Stimulated activated naive CD8-positive, alpha-beta T cell treated with anti-CD3 and anti-CD28 coated beads, Interleukin-15, Interleukin-2, amounts not matched to agents 100 U/mL and 50 U/mL, for 24 hours (primary cell): ENCODE data around the gene KIF24.
"Not testable (repeated sequence)": the region's sequence is repeated elsewhere in the genome, so short reads cannot be mapped to it uniquely, and the experiment has no call there.

Experiments
- ATAC-seq: fragments of 150-1000 bp; cut with Tn5 transposase; one replicate; pipeline ENCODE4 v1.10.0; 2021
- DNase-seq: peaks from one replicate; pipeline ENCODE4 v3.0.0; 2021

The KIF24 gene

DNA sequence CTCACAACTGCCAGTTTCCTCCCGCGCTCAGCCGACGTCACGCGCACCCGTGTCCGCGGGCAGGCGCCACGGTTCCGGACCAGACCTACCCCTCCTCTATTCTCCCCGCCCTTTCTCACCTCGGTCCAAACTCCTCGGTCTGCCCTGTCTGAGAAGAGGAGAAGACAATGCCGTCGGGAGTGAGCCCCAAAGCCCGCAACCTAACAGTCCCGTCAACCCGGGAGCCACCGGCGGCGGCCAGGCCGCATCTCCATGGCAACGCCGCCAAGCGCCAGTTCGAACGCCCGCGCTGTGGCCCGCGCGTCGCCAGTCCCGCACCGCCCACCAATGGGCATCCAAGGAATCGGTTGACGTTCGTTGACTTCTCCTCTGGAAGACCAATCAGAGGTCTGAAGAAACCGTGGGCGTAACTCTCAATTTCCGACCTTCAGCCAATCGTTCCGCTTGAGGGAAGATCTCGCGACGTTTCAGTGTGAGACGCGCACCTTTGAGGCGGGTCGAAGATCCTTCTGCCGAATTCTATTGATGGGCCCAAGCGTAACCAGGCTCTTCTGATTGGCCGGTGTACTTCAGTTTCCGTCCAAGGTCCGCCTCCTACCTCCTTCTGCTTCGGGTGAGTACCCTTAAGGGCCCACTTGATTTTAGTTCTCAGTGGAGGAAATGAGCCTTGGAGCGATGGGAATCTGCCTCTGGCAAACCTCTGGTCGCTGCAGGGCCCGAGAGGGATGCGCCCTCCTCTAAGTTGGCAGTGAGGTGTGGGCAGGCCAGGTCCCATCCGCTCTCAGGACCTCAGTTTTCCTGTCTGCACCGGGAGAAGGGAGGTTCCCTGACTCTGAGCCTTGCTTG lies at the start of gene KIF24, which contains the start of gene NUDT2:
Gene KIF24, minus strand, starts transcription at position 282 of the 846 bp plus-strand sequence. CDS start 17,922 bp downstream, outside the sequence.
Gene NUDT2, plus strand, starts transcription at position 583 of the 846 bp plus-strand sequence. CDS start 9,471 bp downstream, outside the sequence.
- ATAC-seq (peak; percentile 96), DNase-seq (peak; percentile 95)

DNA sequence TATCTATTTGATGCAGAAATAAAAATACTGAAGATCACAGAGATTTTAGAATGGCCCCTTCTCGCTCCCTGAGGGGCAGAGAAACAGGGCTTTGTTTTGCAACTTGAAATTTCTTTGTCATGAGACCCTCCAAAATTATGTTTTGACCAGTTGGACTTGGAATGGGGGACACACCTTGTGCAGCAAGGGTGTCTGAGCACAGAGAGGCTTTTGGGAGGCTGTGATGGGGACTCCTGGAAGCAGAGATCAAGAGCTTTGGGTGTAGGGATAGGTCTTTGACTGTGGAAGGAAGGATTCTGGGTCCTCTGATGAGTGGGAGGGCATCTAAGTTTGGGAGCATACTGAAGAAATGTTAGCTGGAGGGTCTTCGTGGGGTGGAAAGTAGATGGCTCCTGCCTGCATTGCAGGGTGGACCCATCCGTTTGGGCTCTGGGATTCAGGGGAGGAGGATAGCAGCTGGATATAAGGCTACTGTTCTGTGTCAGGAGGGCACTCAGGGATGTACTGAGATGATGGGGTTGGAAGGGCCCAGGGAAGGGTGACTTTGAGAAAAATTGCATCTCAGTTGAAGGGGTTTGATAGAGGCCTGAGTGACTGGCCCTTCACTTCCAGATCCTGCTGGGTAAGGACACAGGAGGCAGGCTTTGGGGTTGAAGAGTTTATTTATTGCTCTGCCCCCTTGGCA lies 49.5 kb upstream of the KIF24 start:
- ATAC-seq = no peak
- no peak for DNase-seq

DNA sequence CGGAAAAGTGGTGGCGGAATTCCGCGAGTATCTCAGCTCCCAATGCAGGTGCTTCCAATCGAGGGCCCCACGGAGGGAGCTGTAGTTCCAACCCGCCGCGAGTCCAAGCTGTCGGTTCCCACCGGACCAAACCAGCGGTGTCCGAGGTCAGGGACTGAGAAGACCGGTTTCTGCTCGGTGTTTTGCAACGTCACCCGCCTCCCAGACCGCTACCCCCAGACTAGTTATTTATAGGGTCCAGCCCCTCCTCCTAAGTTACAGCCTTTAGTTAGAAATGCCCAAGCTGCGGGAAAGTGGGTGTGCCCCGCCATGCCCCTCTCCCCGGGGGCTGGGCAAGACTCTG lies 48.3 kb upstream of the KIF24 start:
- DNase-seq = no peak
- no peak for ATAC-seq

DNA sequence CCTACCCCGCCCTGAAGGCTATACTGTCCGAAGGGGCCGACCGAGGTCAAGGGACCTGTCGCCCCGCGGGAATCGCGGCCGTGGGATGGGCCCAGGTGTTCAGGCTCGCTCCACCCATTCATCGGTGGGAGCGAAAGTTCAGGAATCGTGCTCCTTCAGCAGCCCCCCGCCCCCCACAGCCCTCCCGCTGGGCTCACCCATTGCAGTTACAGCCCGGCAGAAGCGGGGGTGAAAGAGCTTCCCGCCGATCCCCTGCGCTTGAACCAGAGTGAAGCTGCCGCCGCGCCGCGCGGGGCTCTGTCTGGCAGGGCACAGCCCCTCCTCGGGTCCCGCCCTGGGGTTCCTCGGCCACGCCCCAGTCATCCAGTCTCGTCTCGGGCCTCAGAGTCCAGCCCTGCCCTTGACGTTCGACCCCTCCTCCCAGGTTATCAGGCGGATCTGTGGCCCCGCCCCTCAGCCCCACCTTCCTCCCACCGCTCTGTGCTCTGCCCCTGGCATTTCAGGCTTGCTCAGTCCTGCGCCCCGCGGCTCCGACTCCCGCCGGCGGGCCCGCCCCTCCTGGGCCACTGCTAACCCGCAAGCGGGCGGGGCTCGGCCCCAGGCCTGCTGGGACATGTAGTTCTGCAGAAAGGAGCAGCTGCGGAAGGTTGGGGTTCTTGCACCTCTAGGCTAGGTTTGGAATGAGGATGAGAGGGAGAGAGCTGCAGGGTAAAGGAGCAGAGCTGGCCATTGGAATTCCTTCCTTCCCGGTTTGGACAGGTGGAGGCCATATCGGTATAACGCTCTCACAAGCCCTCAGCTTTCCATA lies 47.7 kb upstream of the KIF24 start, which contains the start of gene MYORG:
Gene MYORG, minus strand, starts transcription at position 303 of the 808 bp plus-strand sequence. CDS start 3,955 bp downstream, outside the sequence.
- DNase-seq (peak; percentile 97), ATAC-seq (peak; percentile 91)

DNA sequence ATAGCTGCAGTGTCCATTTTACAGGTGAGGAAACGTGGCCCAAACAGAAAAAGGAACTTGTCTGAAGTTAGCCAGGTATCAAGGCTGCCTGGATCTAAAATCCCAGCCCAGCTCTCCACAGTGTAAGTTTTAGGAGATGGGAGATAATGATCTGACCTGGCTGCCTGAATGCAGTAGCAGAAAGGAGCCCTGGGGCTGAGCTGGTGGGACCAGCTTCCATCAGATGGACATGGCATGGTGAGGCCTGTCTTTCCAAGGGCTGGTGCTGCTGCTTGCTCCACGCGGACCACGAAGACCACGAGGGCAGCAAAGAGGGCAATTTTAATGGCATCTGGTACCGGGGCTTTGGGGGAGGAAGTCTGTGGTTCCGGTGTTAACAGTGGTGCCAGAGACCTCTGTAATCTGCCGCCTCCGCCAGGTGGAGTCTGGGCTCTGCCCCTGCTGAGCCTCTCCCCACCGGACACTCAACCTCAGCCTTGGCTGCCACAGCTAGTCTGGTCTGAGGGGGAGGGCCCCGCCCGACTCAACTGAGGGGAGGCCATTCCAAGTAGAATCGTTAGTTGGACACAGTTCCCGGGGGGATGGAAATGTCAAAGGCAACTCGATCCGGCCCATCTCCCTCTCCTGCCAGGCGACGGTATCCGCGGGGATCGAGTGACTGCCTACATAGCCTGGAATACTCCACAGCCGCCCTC lies 47.0 kb upstream of the KIF24 start:
- DNase-seq (peak; percentile 61), ATAC-seq (no peak)

DNA sequence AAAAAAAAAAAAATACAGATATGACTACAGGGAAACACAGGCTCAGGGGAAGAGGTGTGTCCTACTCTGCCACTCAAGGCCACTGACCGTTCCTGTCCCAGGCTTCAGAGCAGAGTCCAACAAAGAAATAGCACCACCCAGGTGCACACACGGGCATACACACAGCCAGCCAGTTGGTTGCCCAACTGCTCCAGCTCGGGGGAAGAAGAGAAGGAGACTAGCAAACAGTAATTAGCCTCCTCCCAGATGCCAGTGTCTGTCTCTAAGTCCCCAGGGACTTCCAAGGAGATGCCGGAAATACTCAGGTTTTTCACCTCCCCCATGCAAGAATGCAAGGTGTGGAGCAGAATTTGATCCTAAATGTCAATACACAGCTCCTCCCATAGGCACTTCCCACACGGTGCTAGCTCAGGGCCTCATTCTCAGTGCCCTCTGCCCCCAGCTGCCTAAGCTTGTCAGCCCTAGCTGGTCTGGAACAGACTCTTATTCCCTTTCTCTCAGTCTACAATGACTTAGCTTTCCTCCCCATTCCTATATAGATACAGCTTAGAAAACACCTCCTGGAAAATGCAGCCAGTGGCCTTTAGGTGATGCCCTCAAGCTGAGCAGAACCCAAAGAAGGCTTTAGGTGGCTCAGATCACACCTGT lies 46.0 kb upstream of the KIF24 start:
- no peak for ATAC-seq

DNA sequence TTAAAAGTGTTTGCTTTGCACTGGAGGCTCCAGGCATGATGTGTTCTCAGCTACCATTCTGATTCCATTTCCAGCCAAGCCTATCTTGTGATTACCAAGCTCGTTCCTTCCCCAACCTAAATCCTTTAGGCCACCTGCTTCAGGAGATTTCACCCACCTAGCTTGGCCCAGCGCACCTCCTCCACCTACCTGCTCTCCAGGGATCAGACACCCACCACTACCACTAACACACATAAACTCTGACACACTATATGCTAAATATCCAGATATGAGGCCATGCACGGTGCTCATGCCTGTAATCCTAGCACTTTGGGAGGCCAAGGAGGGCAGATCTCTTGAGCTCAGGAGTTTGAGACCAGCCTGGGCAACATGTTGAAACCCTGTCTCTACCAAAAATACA lies 45.3 kb upstream of the KIF24 start:
- ATAC-seq = no peak

More for the DNA sequence above, 46.0 kb upstream of the KIF24 start:
- no peak for DNase-seq

GRCh38 chr9:34373749-34374148 lies 44.7 kb upstream of the KIF24 start:
- ATAC-seq = no peak
- DNase-seq = no peak

More for the DNA sequence above, 45.3 kb upstream of the KIF24 start:
- no peak for DNase-seq

DNA sequence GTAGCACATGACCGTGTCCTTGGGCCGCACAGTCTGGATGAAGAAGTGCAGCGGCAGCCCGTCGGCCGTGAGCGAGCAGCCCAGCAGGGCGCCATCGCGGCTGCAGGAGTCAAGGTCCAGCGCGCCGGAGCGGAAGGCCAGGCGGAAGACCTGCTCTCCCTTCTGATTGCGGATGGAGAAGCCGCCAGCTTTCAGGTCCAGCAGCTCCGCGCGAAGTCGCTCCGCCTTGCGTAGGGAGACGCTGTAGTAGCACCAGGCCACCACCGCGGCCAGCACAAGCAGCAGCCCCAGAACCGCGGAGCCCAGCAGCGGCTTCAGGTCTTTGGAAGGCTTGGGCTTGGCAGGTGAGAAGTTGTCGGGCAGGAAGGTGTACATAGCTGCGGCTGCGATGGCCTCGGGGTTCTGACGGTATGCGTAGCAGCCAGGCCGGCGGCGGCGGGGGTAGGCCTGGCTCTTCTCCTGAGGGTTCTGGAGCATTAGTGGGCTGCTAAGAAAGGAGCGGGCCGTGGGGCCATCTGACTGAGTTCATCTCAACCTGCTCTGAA lies 43.5 kb upstream of the KIF24 start:
- ATAC-seq = no peak
- DNase-seq = no peak

GRCh38 chr9:34371886-34372466 lies 42.9 kb upstream of the KIF24 start:
- ATAC-seq = no peak

DNA sequence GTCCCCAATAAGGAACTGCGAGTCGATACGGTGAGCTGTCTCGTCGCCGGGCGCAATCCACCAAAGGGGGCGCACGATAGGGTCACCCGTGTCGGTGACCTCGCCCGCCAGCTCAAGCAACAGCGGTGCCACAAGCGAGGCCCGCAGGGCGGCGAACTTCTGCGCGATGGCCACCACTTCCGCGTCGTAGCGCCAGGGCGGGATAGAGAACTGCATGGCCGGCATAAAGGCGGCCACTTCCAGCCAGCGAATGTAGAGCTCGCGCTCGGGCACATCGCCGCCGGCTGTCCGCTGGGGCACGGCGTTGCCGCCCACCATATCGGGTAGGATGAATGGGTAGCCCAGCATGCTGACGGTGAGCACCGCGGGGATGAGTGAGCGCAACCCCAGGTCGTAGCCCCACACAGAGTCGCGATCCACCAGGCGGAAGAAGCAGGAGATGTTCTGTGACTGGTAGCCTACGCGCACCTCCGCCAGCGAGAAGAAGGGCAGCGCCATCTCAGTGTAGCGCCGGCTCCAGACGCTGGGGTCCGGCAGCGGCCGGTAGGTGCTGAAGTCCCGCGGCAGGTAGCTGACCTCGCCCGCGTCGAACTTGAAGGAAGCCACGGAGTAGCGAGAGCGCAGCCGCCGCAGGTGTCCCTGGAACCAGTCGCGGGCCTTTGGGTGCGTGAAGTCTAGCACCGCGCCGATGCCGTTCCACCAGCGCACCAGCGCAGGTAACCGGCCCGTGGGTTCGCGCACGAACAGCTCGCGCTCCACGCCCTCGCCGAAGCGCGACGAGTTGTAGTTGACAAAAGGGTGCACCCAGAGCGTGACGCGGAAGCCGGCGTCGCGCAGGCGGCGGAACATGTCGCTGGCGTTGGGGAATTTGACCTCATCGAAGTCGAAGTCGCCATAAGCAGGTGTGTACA lies 42.2 kb upstream of the KIF24 start:
- DNase-seq = no peak
- no peak for ATAC-seq

More at GRCh38 chr9:34371886-34372466, 42.9 kb upstream of the KIF24 start:
- DNase-seq = no peak

DNA sequence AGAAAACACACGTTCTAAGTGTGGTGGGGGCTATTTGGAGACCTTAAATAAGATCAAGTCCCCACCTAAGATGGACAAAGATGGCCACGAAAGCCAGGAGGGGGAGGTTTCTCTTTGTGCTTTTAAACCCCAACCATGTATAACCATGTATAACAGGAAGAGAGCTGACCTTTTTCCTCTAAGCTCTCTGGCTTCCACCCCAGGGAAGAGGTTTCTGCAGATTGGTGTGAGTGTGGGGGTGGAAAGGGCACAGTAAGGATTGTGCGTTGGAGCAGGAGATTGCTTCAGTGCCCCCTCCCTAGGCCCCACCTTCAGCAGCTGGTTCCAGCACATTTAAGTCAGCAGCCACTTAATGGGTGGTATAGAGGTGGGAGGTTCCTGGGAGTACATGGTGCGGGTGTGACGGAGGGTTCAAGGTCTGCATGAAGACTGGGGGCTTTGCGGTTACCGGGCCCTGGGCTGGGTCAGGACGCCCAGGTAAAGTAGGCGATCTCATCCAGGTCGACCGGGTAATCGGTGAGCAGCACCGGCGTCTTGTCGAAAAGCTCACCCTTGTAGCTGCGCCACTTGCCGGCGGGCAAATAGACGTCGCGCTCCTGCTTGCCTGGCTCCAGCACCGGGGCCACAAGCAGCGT lies 41.4 kb upstream of the KIF24 start:
- ATAC-seq (no peak), DNase-seq (no peak)

- no peak for DNase-seq
- ATAC-seq = no peak
Measured at GRCh38 chr9:34369636-34370035, 40.6 kb upstream of the KIF24 start.

DNA sequence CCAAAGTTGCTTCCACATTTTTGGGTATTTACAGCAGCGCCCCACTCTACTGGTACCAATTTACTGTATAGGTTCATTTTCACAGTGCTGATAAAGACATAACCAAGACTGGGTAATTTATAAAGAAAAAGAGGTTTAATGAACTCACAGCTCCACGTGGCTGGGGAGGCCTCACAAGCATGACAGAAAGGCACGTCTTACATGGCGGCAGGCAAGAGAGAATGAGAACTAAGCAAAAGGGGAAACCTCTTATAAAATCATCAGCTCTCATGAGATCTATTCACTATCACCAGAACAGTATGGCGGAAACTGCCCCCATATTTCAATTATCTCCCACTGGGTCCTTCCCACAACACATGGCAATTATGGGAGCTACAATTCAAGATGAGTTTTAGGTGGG lies 39.7 kb upstream of the KIF24 start:
- ATAC-seq, DNase-seq: not testable (repeated sequence)

GRCh38 chr9:34367751-34368410 lies 38.8 kb upstream of the KIF24 start:
- ATAC-seq = not testable (repeated sequence)

DNA sequence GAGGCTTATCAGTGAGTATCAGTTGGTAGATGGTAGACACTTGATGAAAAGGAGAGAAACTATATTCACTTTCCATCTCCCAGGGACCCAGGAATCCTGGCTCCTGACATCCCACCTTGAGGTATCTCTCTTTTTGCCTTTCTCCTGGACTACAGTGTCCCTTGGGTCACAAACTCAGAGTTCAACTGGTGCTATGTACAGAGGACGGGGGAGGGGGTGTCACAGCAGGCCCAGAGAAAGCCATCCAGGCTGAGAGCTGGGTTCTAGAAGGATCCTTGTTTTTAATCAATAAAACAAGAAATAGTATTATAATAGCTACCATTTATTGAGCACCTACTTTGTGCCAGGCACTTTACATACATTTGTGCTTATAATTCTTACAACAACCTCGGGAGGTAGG lies 37.3 kb upstream of the KIF24 start:
- ATAC-seq (no peak), DNase-seq (no peak)

More at GRCh38 chr9:34367751-34368410, 38.8 kb upstream of the KIF24 start:
- DNase-seq = not testable (repeated sequence)

GRCh38 chr9:34365282-34365681 lies 36.2 kb upstream of the KIF24 start:
- DNase-seq (no peak), ATAC-seq (no peak)
